ENCODE data around the gene IGF2BP2. TPM values are rescaled to one million over a fixed set of nuclear protein-coding genes. Genes with fewer than 3 reads are reported as not detected.

The IGF2BP2 gene
- total RNA-seq, 1 experiment from 2014 or later, result 133 TPM

GRCh38 chr3:185740133-185740532, 84.7 kb downstream of the IGF2BP2 start:
- TF ChIP-seq ATF6 (CRISPR knock-in tag; IDR thresholded peaks at IDR 0.05), result no peak
- TF ChIP-seq CBFB (CRISPR knock-in tag; IDR thresholded peaks at IDR 0.05; ENCODE audit: low read depth), result no peak
- TF ChIP-seq ZNF423 (CRISPR knock-in tag; IDR thresholded peaks at IDR 0.05), result no peak
- no peak for TF ChIP-seq ETV6 (CRISPR knock-in tag; IDR thresholded peaks at IDR 0.05)
- TF ChIP-seq, protein P1, sequence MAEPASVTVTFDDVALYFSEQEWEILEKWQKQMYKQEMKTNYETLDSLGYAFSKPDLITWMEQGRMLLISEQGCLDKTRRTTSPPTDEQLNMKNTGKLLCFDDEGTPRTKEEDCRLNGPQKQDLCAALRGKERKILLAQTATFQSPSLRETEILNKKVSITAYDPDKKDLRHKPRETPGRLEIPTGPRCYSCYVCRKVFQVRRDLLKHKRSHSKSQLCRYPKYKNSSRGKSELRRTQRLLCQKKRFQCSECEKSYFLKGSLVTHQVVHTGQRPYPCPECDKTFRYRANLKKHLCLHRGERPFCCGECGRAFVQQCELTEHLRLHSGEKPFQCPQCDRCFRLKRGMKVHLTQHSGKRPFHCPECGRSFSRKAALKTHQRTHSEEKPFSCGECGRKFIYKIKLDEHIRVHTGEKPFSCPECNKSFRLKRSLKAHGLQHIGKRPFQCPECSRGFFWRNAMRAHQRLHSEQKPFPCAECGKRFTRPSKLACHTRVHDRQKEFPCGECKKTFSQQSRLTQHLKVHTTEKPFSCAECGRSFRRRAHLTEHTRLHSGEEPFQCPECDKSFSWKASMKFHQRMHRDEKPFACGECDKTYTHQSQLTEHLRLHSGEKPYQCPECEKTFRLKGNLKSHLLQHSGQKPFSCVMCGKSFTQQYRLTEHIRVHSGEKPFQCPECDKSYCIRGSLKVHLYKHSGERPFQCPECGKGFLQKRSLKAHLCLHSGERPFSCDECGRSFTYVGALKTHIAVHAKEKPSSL (CRISPR knock-in tag; conservative IDR thresholded peaks at IDR 0.05), result no peak
- TF ChIP-seq NFYB (CRISPR knock-in tag; conservative IDR thresholded peaks at IDR 0.05; ENCODE audit: low read depth), result no peak
- TF ChIP-seq, protein P2, sequence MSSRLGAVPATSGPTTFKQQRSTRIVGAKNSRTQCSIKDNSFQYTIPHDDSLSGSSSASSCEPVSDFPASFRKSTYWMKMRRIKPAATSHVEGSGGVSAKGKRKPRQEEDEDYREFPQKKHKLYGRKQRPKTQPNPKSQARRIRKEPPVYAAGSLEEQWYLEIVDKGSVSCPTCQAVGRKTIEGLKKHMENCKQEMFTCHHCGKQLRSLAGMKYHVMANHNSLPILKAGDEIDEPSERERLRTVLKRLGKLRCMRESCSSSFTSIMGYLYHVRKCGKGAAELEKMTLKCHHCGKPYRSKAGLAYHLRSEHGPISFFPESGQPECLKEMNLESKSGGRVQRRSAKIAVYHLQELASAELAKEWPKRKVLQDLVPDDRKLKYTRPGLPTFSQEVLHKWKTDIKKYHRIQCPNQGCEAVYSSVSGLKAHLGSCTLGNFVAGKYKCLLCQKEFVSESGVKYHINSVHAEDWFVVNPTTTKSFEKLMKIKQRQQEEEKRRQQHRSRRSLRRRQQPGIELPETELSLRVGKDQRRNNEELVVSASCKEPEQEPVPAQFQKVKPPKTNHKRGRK (CRISPR knock-in tag; IDR thresholded peaks at IDR 0.05; ENCODE audit: borderline replicate concordance), result no peak
- TF ChIP-seq, protein P3, sequence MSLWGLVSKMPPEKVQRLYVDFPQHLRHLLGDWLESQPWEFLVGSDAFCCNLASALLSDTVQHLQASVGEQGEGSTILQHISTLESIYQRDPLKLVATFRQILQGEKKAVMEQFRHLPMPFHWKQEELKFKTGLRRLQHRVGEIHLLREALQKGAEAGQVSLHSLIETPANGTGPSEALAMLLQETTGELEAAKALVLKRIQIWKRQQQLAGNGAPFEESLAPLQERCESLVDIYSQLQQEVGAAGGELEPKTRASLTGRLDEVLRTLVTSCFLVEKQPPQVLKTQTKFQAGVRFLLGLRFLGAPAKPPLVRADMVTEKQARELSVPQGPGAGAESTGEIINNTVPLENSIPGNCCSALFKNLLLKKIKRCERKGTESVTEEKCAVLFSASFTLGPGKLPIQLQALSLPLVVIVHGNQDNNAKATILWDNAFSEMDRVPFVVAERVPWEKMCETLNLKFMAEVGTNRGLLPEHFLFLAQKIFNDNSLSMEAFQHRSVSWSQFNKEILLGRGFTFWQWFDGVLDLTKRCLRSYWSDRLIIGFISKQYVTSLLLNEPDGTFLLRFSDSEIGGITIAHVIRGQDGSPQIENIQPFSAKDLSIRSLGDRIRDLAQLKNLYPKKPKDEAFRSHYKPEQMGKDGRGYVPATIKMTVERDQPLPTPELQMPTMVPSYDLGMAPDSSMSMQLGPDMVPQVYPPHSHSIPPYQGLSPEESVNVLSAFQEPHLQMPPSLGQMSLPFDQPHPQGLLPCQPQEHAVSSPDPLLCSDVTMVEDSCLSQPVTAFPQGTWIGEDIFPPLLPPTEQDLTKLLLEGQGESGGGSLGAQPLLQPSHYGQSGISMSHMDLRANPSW (CRISPR knock-in tag; conservative IDR thresholded peaks at IDR 0.05; ENCODE audit: low read depth), result no peak
- TF ChIP-seq ZNF396 (CRISPR knock-in tag; IDR thresholded peaks at IDR 0.05; ENCODE audit: borderline replicate concordance), result no peak
- TF ChIP-seq ZNF416 (CRISPR knock-in tag; IDR thresholded peaks at IDR 0.05), result no peak
- no peak for TF ChIP-seq SMAD4 (CRISPR knock-in tag; IDR thresholded peaks at IDR 0.05)
- TF ChIP-seq MYBL2 (CRISPR knock-in tag; IDR thresholded peaks at IDR 0.05), result no peak
- no peak for TF ChIP-seq ATF1 (CRISPR knock-in tag; IDR thresholded peaks at IDR 0.05)
- TF ChIP-seq USF1 (CRISPR knock-in tag; IDR thresholded peaks at IDR 0.05), result no peak
- no peak for TF ChIP-seq TEAD4 (CRISPR knock-in tag; IDR thresholded peaks at IDR 0.05)
- TF ChIP-seq IRF2 (CRISPR knock-in tag; IDR thresholded peaks at IDR 0.05; ENCODE audit: borderline replicate concordance, low read depth), result no peak
- no peak for TF ChIP-seq CDX4 (CRISPR knock-in tag; IDR thresholded peaks at IDR 0.05; ENCODE audit: borderline replicate concordance)
- TF ChIP-seq, protein P4, sequence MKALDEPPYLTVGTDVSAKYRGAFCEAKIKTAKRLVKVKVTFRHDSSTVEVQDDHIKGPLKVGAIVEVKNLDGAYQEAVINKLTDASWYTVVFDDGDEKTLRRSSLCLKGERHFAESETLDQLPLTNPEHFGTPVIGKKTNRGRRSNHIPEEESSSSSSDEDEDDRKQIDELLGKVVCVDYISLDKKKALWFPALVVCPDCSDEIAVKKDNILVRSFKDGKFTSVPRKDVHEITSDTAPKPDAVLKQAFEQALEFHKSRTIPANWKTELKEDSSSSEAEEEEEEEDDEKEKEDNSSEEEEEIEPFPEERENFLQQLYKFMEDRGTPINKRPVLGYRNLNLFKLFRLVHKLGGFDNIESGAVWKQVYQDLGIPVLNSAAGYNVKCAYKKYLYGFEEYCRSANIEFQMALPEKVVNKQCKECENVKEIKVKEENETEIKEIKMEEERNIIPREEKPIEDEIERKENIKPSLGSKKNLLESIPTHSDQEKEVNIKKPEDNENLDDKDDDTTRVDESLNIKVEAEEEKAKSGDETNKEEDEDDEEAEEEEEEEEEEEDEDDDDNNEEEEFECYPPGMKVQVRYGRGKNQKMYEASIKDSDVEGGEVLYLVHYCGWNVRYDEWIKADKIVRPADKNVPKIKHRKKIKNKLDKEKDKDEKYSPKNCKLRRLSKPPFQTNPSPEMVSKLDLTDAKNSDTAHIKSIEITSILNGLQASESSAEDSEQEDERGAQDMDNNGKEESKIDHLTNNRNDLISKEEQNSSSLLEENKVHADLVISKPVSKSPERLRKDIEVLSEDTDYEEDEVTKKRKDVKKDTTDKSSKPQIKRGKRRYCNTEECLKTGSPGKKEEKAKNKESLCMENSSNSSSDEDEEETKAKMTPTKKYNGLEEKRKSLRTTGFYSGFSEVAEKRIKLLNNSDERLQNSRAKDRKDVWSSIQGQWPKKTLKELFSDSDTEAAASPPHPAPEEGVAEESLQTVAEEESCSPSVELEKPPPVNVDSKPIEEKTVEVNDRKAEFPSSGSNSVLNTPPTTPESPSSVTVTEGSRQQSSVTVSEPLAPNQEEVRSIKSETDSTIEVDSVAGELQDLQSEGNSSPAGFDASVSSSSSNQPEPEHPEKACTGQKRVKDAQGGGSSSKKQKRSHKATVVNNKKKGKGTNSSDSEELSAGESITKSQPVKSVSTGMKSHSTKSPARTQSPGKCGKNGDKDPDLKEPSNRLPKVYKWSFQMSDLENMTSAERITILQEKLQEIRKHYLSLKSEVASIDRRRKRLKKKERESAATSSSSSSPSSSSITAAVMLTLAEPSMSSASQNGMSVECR (CRISPR knock-in tag; IDR thresholded peaks at IDR 0.05; ENCODE audit: borderline replicate concordance), result no peak
- TF ChIP-seq, protein P5, sequence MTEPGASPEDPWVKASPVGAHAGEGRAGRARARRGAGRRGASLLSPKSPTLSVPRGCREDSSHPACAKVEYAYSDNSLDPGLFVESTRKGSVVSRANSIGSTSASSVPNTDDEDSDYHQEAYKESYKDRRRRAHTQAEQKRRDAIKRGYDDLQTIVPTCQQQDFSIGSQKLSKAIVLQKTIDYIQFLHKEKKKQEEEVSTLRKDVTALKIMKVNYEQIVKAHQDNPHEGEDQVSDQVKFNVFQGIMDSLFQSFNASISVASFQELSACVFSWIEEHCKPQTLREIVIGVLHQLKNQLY (CRISPR knock-in tag; IDR thresholded peaks at IDR 0.05), result no peak
- Mint-ChIP-seq H3K9me3 (no peaks in the 10 kb centered on the region), H3K27ac (no peak overlapping the region), H3K4me3 (no peak overlapping the region), H3K36me3 (no peaks in the 10 kb centered on the region), H3K27me3 (ENCODE audit: low read depth) (no peaks in the 10 kb centered on the region), H3K4me1 (peaks cover 59% of the 10 kb centered on the region)
- ChIA-PET POLR2A (no interaction called here), CTCF (interaction anchor here (1.3 to 1.7 kb wide), 2 partner anchors 28 to 79 kb away, joined by 7 read pairs; no protein-coding TSS in a partner anchor)
- ATAC-seq (no peak), DNase-seq (ENCODE audit: low spot score) (no peak)

Data from WTC11 (cell line).